ENCODE results near the gene C1orf116.
A peak's percentile ranks its signal among the peaks of the same experiment; 100 is the strongest.

Gene C1orf116

DNA sequence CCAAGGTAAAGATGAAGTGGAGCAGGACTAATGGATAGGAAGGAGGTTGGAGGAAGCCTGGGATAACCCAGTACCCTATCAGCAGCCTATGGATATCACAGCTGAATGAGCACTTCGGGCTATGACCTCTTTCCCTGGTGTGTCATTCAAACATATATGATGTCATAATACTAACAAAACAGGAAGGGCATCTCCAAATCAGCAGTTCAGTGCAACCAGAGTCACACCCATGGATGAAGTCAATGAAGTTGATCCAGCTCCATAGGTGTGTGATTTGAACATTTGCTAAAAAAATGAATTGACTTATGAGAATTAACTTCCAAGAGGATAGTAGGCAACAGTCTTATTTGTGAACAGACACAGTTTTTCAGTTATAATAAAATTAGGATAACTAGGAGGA is 1.7 kb upstream of the C1orf116 start:
- DNase-seq: no peak

DNA sequence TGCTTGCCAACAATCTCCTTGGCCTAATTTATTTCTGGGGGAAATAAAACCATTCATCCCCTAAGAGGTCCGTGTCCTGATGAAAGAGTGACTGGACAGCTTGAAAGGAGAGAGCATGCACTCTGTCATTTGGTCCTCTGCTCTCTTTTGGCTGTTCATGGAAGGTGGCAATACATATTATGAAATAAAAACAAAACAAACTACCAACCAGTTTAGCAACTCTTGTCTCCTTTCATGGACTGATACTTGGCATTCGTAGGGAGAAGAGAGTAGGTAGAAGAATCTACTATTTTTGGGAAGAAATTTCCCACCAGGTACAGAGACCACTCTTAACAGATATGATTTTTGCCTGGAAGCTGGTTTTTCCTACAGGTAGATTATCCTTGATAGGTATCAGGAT is 746 bp upstream of the C1orf116 start:
- DNase-seq: no peak

DNA sequence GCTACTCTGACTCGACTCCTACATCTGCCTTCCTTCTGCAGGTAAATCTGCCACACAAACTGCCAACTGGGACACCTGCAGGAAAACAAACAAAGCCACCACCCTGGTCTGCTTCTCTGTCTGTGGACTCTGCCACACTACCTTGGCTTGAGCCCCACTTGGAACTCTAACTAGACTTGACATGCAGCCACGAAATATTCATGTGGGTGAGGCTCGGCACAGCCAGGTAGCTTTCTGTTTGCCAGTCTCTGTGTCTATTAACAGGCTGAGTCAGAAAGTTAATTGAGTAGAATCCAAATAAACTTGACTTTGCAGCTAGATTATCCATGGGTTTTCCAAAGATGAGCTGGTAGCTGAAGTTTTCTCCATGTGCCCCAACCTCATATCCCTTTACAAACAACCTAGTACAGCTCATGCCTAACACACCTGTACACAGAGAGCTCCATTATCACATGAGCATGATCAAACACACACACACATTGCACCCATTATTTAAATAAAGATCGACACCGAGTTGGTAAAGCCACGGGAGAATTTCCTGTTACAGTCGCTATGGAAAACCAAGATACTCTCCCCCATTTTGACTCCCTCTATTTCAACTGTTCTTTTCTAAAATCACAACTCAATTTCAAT is 808 bp downstream of the C1orf116 start:
- DNase-seq: no peak

DNA sequence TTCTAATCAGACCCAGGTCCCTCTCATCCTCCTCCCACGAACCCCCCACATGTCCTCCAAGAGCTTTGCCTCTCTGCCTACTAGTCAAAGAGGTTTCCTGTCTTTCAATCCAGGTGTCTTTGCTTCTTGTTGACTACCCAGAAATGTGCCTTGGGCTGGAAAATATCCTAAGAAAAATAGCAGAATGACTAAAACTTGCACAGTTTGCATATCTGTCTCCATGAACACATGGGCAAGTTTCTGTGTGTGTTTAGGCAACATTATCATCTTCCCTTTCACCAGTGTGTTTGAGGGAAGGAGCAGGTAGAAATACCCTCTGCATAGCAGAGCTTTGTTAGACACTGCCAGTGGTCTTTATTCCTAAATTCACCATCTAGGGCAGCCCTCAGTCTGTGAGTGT is 1.5 kb downstream of the C1orf116 start:
- DNase-seq: no peak

DNA sequence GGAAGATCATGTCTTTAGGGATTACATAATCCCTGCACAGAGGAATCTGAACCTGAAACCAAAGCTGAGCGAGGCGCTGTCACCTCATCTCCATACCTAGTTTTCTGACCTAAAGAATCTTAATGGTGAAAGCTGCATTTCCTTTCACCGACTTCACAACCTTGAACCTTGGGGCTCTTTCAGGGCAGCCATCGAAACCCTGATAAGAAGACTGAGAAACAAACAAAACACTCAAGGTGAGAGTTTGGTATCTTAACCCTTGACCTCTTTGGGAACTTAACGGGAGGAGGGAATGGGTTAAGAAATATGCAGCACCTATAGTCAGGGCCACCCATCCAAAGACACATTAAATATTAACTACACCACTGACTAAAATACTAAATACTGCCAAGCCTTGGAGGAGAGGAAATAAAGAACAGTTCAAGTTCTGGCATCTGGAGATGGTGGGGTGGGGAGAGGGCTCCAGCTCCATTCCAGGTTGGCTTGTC is 2.0 kb downstream of the C1orf116 start:
- no peak for DNase-seq

DNA sequence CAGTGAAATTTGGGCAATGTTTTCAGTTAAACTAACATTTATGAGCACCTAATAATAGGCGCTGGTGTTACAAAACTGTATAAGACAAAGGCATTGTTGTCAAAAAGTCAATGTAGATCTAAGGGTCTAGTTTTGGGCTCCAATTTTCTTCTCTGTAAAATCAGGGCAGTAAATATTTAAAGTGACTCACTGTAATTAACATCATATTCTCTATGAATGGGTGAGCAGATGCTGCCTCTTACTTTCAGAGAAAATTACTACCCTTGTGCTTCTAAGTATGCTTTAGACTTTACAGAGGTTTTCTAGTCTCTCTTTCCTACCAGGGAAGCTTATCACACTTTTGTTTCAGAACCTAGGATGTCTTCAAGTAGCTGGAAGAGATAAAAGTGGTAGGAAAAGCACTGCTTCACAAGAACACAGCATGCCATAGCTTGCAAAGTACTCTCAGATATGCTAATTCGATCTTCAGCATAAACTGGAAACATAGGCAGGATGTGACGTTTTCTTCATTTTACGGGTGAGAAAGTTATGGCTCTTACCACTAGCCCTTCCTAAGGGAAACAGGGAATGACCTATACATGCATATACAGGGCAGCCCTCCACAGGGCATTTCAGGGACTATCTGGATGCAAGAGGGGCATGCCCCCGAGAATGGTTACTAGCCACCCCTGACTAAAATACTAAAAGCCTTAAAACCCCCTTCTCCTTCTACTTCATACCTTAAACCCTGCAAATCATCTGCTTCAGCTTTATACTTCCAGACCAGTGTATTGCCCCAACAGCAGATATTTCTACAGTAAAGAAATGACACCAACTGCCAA is 2.6 kb downstream of the C1orf116 start:
- no peak for DNase-seq

DNA sequence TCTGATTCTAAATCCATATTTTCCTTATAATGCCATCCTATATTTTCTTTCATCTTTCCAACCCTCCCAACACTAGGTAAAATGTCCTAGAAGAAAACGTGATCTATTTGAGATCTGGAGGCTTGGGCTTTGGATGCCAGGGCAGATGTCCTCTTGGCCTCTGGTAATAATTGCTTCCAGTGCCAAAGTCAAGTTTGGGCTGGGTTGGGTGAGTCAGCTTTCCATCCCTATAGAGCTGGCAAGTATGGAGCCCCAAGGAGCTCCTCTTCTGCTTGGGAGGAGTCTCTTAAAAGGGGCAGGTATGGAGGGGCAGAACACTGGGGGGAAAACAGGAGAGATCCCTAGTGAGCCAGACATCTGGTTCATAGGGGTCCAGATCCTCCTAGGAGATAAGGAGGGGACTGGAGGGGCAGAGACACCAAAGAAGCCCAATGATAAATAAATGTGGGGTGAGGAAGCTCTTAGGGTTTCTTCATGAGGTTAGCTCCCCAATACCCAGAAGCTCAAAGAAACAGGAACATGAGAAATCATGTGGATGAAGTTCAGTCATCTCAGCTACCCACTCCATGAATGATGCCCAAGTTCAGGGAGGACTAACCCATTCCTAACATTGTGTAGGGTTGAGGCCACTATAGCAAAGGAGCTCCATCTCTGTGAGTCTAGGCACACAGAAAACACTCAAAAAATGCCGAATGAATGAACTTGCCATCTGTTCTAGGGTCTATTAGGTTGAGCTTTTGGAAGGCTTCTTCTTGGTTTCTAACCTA is 3.5 kb downstream of the C1orf116 start:
- DNase-seq: no peak

DNA sequence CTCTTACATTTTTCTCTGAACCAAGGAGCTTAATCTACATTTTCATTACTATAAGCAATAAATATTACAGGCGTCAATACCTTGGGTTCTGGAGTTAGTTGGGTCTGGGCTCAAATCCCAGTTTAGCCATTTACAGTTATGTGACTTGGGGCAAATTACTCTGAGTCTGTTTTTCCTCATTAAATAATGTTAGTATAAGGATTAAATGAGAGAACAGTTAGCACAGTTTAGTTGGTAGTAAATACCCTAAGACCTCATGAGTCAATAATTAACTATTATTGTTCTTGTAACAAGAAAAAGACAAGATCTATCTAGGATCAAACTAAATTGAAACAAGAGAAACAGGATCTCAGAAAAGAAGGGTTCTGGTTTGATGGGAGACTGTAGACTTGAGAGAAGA is 4.6 kb downstream of the C1orf116 start:
- DNase-seq: no peak

DNA sequence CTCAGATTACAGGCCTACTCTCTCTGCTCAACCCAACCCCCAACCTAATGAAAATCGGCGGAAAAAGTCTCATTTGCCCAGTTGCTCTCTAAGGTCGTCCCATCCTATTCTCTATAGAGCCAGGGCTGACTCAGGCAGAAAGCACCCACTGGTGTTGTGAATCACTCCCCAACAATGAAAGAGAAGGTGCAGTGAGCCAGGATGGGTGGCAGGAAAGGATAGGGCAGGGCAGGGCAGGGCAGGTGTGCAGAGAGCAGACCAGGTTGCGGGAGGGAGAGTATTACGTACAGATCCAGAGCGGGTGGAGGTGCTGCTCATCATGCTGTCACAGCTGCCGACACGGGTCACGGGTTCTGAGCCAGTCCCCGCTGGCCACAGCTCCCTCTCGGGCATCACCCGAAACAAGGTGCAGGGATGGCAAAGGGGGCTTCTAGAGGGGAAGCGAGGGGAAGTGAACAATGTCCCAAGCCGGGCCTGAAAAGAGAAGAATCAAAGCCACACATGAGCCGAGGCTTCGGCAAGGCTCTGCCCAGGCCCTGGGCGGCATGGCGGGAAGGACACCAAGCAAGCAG is 5.3 kb downstream of the C1orf116 start:
- peak; percentile 12 for DNase-seq

DNA sequence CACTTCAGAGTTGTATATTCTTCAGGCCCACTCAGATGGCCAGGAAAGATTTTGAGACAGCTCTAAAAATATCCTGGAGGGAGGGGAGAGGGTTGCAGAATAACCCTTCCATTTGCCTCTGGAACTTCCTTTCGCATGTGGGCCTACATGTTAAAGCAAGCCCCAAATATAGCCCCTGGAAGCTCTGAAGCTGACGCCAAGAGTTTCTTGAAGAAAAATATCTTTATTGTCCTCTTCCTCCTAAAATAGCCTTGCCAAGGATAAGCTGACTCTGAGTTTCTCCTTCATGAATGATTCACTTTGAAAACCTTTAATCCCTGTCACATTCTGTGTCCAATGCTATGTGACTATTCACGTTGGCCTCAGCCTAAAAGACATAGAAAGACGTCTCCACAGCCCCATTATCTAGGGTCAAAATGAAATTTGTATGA is 6.4 kb downstream of the C1orf116 start:
- DNase-seq: no peak

DNA sequence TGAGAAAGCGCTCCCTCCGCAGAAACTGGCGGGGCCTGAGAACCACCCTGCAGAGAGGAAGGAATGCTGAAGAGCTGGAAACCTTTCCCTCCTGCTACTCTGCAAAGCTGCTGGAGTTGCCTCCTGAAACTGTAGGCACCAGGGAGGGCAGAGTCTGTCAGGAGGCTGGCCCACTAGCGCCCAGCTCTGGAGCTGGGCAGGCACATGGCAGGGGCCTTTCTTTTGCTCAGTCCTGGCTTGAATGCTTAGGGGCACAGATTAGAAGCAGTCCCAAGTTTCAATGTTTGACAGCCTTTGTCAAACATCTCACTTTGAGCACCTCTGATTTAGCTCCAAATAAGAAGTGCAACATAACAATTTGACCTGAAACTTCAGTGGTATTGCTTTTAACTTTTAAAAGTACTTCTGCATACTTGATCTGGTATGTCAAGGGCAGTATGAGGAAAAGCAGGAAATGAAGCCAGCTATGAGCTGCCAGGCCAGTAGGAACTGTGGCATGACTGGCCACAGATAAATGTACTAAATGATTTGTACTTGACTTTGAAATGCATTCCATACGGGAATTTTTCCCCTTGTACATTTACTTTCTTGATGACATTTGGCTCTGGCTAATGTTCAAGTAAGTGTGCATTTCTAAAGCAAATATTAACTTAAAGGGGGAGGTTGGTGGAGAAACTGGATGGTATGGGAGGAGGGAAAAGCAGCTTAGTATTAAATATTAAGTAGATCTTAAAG is 7.2 kb downstream of the C1orf116 start:
- no peak for DNase-seq

DNA sequence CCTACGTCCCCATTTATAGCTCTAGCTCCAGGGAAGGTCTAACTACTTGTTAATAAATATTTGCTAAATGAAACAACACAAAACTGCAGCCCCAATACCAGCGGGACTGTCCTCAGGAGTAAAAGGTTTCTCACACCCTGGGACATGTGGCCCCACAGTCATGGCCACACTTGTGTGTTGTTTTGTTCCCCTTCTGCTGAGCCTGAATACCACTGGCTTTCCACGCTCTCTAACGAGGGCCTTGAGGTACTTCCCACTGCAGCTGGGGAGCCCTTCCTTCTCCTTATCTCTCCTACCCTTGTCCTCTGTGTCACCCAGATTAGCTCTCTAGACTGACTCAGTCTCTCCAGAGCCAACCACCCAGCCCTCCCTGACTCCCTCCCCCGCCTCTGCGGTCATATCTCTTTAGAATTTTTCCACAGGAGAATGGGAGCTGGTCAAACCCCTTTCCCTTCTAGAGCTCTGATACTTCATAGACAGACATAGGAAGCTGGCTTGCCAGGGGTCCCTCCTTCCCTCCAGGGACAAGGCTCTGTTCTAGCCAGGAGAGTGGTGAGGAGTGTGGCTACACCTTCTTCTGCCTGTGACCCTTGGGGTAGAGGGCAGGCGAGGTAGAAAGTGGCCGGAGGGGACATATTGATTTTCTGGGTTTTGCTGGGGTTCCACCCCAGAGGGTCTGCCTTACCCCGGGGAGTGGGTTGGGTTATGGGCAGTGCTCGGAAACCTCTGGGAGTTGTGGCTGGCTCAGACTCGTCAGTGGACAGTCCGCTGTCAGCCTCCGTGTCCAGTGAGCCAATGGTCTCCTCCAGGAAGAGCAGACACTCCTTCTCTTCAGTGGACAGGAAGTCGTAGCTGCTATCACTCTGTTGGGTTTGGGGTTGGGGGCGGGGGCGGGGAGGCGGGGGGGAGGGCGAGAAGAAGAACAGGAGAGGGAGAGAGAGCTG is 8.1 kb downstream of the C1orf116 start:
- DNase-seq: no peak

DNA sequence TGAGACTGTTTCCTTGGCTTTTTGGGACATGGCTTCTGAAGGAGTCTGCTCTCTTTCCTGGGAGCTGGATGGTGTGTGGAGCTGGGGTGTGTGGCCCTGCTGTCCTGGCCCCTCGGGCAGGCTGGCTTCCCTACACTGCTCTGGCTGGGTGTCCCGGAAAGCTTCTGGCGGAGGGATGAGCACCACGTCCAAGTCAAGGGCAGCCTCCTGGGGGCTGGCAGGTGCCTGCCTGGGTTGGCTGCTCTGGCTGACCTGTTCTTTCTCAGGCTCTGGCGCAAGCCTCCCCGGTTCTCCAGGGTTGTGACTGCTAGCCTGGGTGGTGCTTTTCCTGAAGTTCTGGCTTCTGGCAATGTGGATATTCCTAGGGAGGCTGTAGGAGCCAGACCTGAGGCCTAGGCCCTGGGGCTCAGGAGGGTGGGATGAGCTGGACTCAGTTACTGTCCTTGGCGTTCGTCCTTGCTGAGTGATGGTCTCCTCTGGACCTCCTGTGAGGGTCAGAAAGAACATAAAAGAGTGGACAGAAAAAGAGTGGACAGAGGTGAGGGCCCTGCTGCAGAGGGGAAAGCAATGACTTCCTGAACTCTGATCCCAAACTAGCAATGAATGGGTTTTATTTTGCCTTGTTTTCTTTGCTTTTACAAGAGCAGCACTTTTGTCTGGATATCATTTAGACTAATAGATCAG is 9.4 kb downstream of the C1orf116 start:
- no peak for DNase-seq

DNA sequence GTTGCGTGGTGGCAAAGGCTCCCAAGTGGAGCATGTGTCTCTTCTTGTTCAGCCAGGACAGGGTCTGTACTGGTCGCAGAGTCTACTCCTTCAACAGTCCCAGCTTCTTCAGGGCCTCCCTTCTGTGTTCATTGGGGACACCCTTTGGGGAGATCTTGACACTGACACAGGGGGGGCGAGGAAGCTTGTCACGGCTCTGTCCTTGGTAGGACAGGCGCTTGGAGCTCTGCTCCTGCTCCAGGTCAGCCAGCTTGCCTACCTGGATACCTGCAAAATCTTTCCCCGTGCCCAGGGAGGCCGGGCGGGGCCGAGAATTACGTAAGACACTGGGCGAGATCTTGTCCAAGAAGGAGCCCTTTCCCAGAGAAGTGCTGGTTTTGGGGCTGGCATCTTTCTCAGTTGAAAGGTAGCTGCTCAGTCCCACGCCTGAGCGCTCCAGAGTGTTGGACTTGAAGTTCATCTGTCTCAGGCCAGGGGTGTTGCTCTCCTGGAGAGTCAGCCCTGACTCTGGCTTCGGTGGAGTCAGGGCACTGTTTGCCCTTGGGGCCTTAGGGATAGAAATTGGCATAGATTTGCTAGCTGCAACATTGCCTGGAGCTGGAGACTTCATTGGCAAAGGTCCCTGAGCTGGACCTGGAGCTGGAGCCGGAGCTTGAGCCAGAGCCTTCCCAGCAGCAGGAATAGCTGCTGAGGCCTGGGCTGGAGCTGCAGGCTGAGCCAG is 10.5 kb downstream of the C1orf116 start:
- no peak for DNase-seq

DNA sequence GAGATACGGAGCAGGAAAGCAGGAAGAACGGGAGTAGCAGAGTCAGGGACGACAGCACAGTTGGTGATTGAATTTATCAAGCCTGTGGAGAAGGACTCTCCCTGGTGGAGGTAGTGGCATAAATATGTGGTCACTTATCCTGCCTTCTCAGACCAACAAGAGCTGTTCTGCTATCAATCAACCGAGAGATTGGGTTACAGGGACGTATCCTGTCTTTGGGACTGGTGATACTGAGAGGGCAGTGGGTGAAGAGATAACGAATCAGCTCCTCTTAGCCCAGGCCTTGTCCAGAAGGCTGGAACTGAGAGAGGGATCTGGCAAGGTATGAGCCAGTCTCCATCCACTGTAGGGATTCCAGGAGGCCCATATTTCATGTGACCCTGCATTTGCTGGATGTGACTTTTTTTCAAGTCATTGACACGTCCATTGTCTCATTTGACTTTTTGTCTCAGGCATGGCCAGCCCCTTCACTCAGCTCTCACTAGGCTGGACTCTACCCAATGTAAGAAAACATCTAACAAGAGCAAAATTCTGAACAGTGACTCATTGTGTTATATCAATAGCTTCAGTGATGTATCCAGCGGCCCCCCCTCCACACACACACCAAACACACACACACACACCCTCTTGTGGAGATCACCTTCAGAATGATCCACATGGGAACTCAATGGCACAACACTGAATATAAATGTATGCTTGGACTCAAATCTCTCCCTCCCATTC is 11.3 kb downstream of the C1orf116 start:
- no peak for DNase-seq

DNA sequence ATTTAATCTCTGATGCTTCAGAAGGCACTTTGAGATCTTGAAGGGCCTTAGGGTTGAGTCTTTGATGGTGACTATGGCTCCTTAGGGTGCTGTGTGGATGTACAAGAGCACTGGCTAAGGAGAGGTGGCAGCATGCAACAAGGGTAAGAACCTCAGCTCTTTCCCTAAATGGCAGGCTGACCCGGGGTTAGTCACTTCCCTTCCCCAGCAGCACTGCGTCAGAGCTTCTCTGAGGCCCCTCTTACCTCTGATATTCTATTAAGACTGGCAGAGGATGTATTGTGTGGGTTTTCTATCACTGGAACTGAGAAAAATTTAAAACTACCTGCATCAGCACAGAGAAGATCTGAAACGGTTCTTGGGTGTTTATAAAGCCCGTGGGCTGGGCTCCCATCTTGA is 11.8 kb downstream of the C1orf116 start:
- no peak for DNase-seq

DNA sequence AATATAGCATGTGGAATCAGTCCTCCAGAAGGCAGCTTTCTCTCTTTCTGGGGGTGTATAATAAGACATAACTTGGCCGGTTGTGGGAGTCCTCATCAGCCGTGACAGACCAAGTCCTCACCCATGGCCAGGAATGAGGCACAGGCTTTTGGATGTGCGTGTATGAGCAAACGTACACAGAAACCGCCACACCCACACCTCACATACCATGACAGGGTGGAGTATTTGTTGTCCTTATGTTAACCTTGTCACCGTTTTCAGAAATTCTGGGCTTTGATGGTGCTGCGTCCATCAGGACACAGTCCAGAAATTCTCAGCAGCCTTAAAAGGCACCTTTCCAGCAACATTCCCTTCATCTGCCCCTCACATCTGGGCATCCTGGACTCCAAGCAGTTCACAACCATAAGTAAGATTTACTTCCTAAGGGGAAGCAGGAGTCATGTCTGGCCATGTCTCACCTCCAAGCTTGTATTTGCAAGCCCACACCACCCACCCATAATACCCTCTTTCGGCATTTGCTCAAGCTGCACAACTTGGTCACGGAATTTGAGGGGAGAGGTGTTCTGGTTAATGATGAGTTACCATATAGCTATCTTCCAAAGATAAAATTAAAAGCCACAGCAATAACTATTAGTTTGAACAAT is 12.4 kb downstream of the C1orf116 start:
- no peak for DNase-seq

DNA sequence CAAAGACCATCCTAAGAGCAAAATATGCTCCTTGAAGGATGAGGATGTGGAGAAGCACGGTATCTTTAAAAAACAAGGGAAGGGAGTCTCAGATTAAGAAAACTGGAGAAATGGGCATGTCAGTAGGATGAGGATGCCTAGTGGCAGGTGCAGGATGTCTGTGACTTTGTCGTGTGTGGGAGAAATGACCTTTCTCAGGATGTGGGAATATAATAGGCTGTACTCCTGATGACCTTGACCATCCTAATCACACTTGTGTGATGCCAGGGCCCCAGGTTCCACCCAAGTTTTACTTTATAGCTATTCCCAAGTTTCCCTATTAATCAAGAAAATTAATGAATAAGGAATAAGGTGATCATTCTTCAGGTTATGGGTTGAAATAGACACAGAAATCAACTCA is 12.9 kb downstream of the C1orf116 start:
- no peak for DNase-seq

DNA sequence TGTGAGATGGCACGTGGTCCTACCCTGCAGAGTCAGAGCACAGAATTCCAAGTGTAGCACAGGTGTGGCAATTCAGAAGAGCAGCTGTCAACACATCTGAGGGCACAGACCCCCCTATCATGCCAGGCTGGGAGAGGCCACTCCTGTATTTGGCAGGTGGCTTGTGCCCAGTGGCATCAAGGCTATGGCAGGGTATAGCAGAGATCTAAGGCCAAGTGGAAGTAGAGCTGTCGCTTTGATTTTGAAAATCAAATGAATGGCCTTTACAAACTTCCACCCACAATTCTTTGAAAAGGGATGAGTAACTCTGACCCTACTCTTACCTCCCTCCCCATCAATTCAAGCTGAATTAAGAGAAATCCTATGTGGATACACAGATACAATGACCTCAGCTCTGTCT is 13.4 kb downstream of the C1orf116 start:
- DNase-seq: no peak
